GM12875 (cell line): ENCODE data around the gene PHF21B.

Source experiments
- H3K4me3 ChIP-seq: one replicate; pipeline ENCODE4 v1.5.1; 2011; ENCODE audit warnings: low read depth, low read length, control low read depth
- TF ChIP-seq, protein P1 (sequence below): IDR thresholded peaks from 2 replicates; pipeline ENCODE4 v1.5.1; 2011; ENCODE audit warnings: low read depth, mild to moderate bottlenecking, control low read depth, inconsistent platforms, low read length, moderate library complexity, borderline replicate concordance; ENCODE audit not compliant: insufficient read depth

The PHF21B gene

GRCh38 chr22:44885806-44886360, 123.9 kb downstream of the PHF21B start:
- TF ChIP-seq, protein P1, sequence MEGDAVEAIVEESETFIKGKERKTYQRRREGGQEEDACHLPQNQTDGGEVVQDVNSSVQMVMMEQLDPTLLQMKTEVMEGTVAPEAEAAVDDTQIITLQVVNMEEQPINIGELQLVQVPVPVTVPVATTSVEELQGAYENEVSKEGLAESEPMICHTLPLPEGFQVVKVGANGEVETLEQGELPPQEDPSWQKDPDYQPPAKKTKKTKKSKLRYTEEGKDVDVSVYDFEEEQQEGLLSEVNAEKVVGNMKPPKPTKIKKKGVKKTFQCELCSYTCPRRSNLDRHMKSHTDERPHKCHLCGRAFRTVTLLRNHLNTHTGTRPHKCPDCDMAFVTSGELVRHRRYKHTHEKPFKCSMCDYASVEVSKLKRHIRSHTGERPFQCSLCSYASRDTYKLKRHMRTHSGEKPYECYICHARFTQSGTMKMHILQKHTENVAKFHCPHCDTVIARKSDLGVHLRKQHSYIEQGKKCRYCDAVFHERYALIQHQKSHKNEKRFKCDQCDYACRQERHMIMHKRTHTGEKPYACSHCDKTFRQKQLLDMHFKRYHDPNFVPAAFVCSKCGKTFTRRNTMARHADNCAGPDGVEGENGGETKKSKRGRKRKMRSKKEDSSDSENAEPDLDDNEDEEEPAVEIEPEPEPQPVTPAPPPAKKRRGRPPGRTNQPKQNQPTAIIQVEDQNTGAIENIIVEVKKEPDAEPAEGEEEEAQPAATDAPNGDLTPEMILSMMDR = no peak
- no peak overlapping the region for H3K4me3 ChIP-seq

GRCh38 chr22:44884968-44885805, 124.6 kb downstream of the PHF21B start:
- H3K4me3 ChIP-seq = no peak overlapping the region
- TF ChIP-seq, protein P1 = no peak

GRCh38 chr22:44884562-44884961, 125.2 kb downstream of the PHF21B start:
- no peak overlapping the region for H3K4me3 ChIP-seq
- TF ChIP-seq, protein P1 = no peak

- TF ChIP-seq, protein P1 = no peak
- no peak overlapping the region for H3K4me3 ChIP-seq
These were observed 126.8 kb downstream of the PHF21B start for GRCh38 chr22:44883011-44883421.

DNA sequence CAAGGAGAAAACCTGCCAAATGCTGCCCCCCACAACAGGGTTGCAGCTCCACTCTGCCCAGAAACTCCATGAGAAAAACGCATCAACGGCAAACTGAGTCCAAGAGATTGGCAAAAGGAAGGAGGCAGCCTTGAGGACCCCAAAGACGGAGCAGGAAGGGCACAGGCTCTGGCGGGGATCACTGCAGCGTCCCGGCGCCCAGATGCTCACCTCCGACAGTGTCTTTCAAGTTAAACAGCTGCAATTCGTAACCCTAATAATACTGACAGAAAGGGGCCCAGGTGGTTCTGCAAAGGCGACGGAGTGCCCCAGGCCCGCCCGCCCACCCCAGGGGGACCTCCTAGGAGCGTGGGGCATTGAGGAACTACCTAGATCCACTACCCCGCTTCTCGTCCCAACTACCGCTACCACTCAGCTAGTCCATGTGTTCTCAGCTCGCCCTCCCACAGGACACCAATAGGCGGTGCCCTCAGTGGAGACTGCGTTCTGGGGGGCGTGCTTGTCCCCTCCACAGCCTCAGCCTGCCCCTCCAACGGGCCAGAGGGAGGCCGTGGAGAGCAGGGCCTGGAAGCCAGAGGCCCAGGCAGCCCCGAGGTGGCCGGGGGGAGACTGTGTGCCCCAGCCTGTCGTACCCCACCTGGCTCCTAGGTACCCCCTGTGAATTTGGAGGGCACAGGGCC, 127.4 kb downstream of the PHF21B start:
- no peak overlapping the region for H3K4me3 ChIP-seq
- TF ChIP-seq, protein P1 = no peak

- no peak overlapping the region for H3K4me3 ChIP-seq
- TF ChIP-seq, protein P1 = no peak
These were observed 128.2 kb downstream of the PHF21B start for GRCh38 chr22:44881624-44882023.
